ENCODE results near the gene WDFY4.

Gene WDFY4

DNA sequence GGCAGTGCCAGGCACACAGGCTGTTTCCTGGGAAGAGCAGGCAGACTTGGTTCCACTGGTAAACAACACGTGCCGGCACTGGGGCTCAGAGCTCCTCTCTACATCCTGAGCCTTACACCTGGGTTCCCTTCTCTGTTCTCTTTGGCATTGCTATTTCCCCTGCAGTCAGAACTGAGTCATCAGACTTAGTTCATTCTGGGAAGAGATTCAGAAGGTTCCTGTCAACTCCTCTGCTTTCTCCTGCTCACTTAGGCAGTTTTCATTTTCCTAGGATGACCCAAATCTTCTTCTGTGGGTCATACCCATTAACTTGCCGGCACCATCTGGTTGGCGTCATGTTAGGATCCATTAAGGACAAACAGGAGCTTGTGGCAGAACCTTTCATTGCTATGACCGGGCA lies 288.4 kb downstream of the WDFY4 start:
- Mint-ChIP-seq H3K36me3 (ENCODE audit: insufficient read depth) (no peaks in the 10 kb centered on the region), H3K4me1 (ENCODE audit: low read depth in 2 of 2) (peaks cover 0 to 2% of the 10 kb centered on the region in 2 donors), H3K9me3 (no peaks in the 10 kb centered on the region), H3K4me3 (no peak overlapping the region), H3K27ac (no peak overlapping the region), H3K27me3 (peaks cover 7 to 47% of the 10 kb centered on the region in 2 donors)
- no peak for DNase-seq
- ATAC-seq (replicated peaks) = no peak

- Mint-ChIP-seq H3K9me3 (no peaks in the 10 kb centered on the region), H3K4me3 (no peak overlapping the region), H3K27ac (no peak overlapping the region), H3K27me3 (peaks cover 7 to 39% of the 10 kb centered on the region in 2 donors), H3K36me3 (ENCODE audit: insufficient read depth) (no peaks in the 10 kb centered on the region), H3K4me1 (ENCODE audit: low read depth in 2 of 2) (no peaks in the 10 kb centered on the region)
- ATAC-seq (replicated peaks) (no peak), DNase-seq (no peak)
Measured at GRCh38 chr10:48974510-48975156, 290.0 kb downstream of the WDFY4 start.

DNA sequence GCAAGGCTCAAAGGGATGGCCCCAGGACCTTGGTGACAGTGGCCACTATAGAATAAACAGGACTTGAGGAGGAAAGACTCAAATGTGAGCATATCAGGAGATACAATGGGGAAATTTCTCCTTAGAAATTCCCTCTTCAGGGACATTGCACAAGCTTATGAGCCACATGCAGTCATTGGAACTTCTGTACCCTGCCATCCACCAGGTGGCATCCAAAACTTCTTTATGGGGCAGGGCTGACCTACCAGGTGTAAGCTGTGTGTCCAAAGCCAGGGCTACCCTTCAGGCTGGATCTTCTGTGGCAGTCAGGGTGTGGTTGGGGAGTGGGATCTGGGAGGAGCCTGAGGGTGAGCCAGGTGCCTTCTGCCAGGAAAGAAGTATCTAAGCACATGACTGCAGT lies 291.5 kb downstream of the WDFY4 start:
- Mint-ChIP-seq H3K27me3 (peaks cover 7 to 32% of the 10 kb centered on the region in 2 donors), H3K4me3 (no peak overlapping the region), H3K27ac (no peak overlapping the region), H3K4me1 (ENCODE audit: low read depth in 2 of 2) (no peaks in the 10 kb centered on the region), H3K36me3 (ENCODE audit: insufficient read depth) (no peaks in the 10 kb centered on the region), H3K9me3 (no peaks in the 10 kb centered on the region)
- no peak for ATAC-seq (replicated peaks)
- no peak for DNase-seq

GRCh38 chr10:48978318-48978717 lies 293.6 kb downstream of the WDFY4 start:
- H3K4me1 Mint-ChIP-seq (ENCODE audit: low read depth in 2 of 2) = peaks cover 0 to 1% of the 10 kb centered on the region in 2 donors
- H3K27me3 Mint-ChIP-seq = peaks cover 7 to 15% of the 10 kb centered on the region in 2 donors
- no peak overlapping the region for H3K4me3 Mint-ChIP-seq
- H3K27ac Mint-ChIP-seq = no peak overlapping the region
- H3K9me3 Mint-ChIP-seq = no peaks in the 10 kb centered on the region
- DNase-seq (no peak), ATAC-seq (replicated peaks) (no peak)
- peaks cover 3% of the 10 kb centered on the region for H3K36me3 Mint-ChIP-seq (ENCODE audit: insufficient read depth)

GRCh38 chr10:48981310-48981907 lies 296.7 kb downstream of the WDFY4 start:
- peaks cover 0 to under 1% of the 10 kb centered on the region in 2 donors for H3K27me3 Mint-ChIP-seq
- no peaks in the 10 kb centered on the region for H3K9me3 Mint-ChIP-seq
- peaks cover 3% of the 10 kb centered on the region for H3K36me3 Mint-ChIP-seq (ENCODE audit: insufficient read depth)
- H3K27ac Mint-ChIP-seq = no peak overlapping the region
- DNase-seq (peak; percentile 16 to 25 (median 18)), ATAC-seq (replicated peaks) (no peak)
- H3K4me3 Mint-ChIP-seq = no peak overlapping the region
- peaks cover 0 to 1% of the 10 kb centered on the region in 2 donors for H3K4me1 Mint-ChIP-seq (ENCODE audit: low read depth in 2 of 2)

- Mint-ChIP-seq H3K27ac (no peak overlapping the region), H3K4me1 (ENCODE audit: low read depth in 2 of 2) (peaks cover 0 to 1% of the 10 kb centered on the region in 2 donors), H3K4me3 (no peak overlapping the region), H3K36me3 (ENCODE audit: insufficient read depth) (peaks cover 3% of the 10 kb centered on the region), H3K9me3 (no peaks in the 10 kb centered on the region), H3K27me3 (no peaks in the 10 kb centered on the region)
- ATAC-seq (replicated peaks) (no peak), DNase-seq (no peak)
Measured at GRCh38 chr10:48982584-48982983, 297.9 kb downstream of the WDFY4 start.

DNA sequence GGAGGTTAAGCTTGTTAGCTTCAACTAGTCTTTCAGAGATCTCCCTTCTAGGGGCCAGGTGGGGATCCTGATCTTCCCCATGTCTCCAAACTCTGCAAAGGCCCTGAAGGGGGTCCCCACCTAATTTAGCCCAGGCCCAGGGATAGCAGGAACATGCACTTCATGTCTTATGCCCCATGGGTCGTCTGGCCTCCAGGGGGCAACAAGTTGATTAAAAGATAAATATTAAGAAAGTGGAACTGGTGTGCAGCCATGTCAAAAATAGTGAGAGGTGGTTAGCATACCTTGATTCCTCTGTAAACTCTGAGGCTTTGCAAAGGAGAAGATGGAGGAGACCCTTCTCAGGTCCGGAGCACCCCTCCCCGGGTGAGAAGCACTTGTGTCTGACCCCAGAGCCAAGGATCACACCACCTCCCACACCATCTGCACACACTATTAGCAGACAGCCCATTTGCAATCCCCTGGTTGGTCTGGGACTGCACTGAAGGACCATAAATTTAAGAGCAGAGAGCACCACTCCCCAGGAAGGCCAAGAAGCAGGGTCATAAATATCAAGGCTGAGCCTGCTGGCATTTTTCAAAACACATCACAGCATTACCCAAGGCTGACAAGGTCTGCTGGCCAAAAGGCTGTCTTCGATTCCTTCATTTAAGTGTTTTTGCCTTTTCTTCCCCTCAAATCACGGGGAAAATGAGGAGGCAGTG lies 299.1 kb downstream of the WDFY4 start:
- peaks cover 0 to 1% of the 10 kb centered on the region in 2 donors for H3K4me1 Mint-ChIP-seq (ENCODE audit: low read depth in 2 of 2)
- H3K4me3 Mint-ChIP-seq = no peak overlapping the region
- ATAC-seq (replicated peaks) = no peak
- no peak overlapping the region for H3K27ac Mint-ChIP-seq
- H3K9me3 Mint-ChIP-seq = no peaks in the 10 kb centered on the region
- H3K27me3 Mint-ChIP-seq = no peaks in the 10 kb centered on the region
- H3K36me3 Mint-ChIP-seq (ENCODE audit: insufficient read depth) = peaks cover 3% of the 10 kb centered on the region
- no peak for DNase-seq

DNA sequence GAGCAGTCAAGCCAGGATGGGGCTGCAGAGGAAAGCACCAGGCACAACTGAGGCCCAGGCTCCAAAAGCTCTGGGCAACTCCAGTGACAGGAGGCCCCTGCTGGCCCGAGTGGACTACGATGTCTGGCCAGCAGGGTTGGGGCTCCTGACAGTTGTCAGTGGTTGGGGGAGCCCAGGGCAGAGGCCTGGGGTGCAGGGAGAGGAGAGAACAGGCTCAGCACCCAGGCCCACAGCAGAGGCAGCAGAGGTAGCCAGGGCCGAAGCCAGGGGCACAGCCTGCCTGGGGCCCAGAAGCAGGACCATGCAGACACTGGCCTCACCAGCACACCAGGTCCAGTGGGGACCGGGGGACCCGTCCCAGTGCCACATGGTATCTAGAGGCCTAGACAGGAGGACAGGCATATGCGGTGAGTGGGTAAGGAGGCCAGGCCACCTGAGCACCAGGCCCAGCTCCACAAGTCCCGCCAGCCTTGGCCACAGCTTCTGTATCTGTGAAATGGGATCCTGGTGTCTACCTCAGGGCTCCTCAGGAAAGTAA lies 301.0 kb downstream of the WDFY4 start:
- peaks cover 3% of the 10 kb centered on the region for H3K36me3 Mint-ChIP-seq (ENCODE audit: insufficient read depth)

GRCh38 chr10:48990226-48990625 lies 305.6 kb downstream of the WDFY4 start:
- ATAC-seq (replicated peaks) (no peak), DNase-seq (no peak)
- Mint-ChIP-seq H3K27ac (no peak overlapping the region), H3K27me3 (peaks cover 0 to 8% of the 10 kb centered on the region in 2 donors), H3K9me3 (no peaks in the 10 kb centered on the region), H3K4me1 (ENCODE audit: low read depth in 2 of 2) (no peaks in the 10 kb centered on the region), H3K4me3 (no peak overlapping the region), H3K36me3 (ENCODE audit: insufficient read depth) (no peaks in the 10 kb centered on the region)

More for the DNA sequence above, 301.0 kb downstream of the WDFY4 start:
- Mint-ChIP-seq H3K27ac (no peak overlapping the region), H3K9me3 (no peaks in the 10 kb centered on the region), H3K4me3 (no peak overlapping the region), H3K4me1 (ENCODE audit: low read depth in 2 of 2) (peaks cover 0 to 1% of the 10 kb centered on the region in 2 donors), H3K27me3 (no peaks in the 10 kb centered on the region)
- no peak for ATAC-seq (replicated peaks)
- DNase-seq = no peak

- no peaks in the 10 kb centered on the region for H3K4me1 Mint-ChIP-seq (ENCODE audit: low read depth in 2 of 2)
- no peak for DNase-seq
- ATAC-seq (replicated peaks) = no peak
- H3K4me3 Mint-ChIP-seq = no peak overlapping the region
- peaks cover 3% of the 10 kb centered on the region for H3K36me3 Mint-ChIP-seq (ENCODE audit: insufficient read depth)
- no peak overlapping the region for H3K27ac Mint-ChIP-seq
- H3K27me3 Mint-ChIP-seq = peaks cover 0 to 8% of the 10 kb centered on the region in 2 donors
- H3K9me3 Mint-ChIP-seq = no peaks in the 10 kb centered on the region
Measured at GRCh38 chr10:48993627-48994026, 309.0 kb downstream of the WDFY4 start.

- Mint-ChIP-seq H3K27ac (no peak overlapping the region), H3K9me3 (no peaks in the 10 kb centered on the region), H3K36me3 (ENCODE audit: insufficient read depth) (peaks cover 3% of the 10 kb centered on the region), H3K27me3 (peaks cover 5 to 20% of the 10 kb centered on the region in 2 donors), H3K4me3 (no peak overlapping the region), H3K4me1 (ENCODE audit: low read depth in 2 of 2) (no peaks in the 10 kb centered on the region)
- ATAC-seq (replicated peaks) (no peak), DNase-seq (no peak)
Measured at GRCh38 chr10:48996329-48996728, 311.7 kb downstream of the WDFY4 start.

GRCh38 chr10:48999346-48999745 lies 314.7 kb downstream of the WDFY4 start:
- no peak for DNase-seq
- Mint-ChIP-seq H3K27ac (no peak overlapping the region), H3K36me3 (ENCODE audit: insufficient read depth) (peaks cover 3% of the 10 kb centered on the region), H3K4me3 (no peak overlapping the region), H3K27me3 (peaks cover 7 to 21% of the 10 kb centered on the region in 2 donors), H3K4me1 (ENCODE audit: low read depth in 2 of 2) (no peaks in the 10 kb centered on the region), H3K9me3 (no peaks in the 10 kb centered on the region)
- no peak for ATAC-seq (replicated peaks)

DNA sequence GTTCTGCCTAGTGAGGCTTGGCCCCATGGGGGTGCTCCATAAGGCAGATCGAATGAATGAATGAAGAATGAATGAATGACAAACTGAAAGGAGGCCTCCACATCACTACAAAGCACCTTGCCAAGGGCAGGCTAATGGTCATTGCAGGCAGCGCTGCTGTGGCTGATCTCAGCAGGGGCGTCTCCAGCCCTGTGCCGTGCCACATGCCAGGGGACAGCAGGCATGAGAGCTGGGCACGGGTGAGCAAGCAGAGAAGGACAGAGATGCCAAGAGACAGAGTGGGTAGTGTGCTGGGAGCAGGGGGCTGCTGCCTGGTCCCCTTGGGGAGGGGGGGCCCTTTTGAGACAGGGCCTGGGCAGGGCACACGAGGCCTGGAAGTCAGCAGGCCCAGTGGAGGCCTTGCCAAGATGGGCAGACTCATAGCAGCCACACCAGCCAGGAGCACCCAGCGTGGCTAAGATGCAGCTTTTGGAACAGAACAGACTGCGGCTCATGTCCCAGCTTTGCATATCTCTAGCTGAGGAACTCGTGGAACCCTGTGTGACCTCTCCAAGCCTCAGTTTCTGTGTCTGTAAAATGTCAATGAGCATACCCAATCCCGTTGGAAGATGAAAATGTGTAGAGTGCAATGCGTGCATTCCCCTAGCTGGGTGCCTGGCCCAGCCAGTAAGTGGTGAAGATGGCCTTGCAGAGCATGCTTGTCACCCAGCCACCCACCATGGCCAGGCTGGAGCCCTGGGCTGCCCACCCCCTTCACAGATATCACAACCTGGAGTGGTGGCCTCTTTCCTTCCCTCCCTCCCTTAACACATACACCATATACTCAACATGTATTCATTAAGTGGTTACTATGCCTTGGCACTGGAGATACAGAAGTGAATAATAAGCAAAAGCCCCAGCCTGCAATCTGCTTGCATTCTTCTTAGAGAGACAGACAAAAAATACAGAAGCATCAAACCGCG lies 316.0 kb downstream of the WDFY4 start:
- Mint-ChIP-seq H3K9me3 (no peaks in the 10 kb centered on the region), H3K4me3 (no peak overlapping the region)
- no peak for ATAC-seq (replicated peaks)

More for the DNA sequence above, 316.0 kb downstream of the WDFY4 start:
- Mint-ChIP-seq H3K36me3 (ENCODE audit: insufficient read depth) (peaks cover 3% of the 10 kb centered on the region), H3K27ac (no peak overlapping the region), H3K27me3 (peaks cover 7 to 21% of the 10 kb centered on the region in 2 donors), H3K4me1 (ENCODE audit: low read depth in 2 of 2) (no peaks in the 10 kb centered on the region)
- no peak for DNase-seq

Data from effector memory CD8-positive, alpha-beta T cell (primary cell).